Measurements from ENCODE around the gene CYP19A1. TPM values are rescaled to one million over a fixed set of nuclear protein-coding genes. Genes with fewer than 3 reads are reported as not detected.
"Not testable (repeated sequence)": the region's sequence is repeated elsewhere in the genome, so short reads cannot be mapped to it uniquely, and the experiment has no call there.

Gene CYP19A1
- total and polyA plus RNA-seq, 2 of the 8 experiments (the other 6 are each of a cell fraction or from before 2014, with no cell fraction given): not detected

- no peak for TF ChIP-seq ATF2 (IDR thresholded peaks at IDR 0.05; ENCODE audit: low read length)
- no peak for TF ChIP-seq YY1 (IDR thresholded peaks at IDR 0.05; ENCODE audit: low read depth, low read length)
- no peak for TF ChIP-seq BRCA1 (IDR thresholded peaks at IDR 0.05; ENCODE audit: low read depth, low read length)
- no peak for TF ChIP-seq CREB1 (IDR thresholded peaks at IDR 0.05)
- no peak for TF ChIP-seq HDAC2 (IDR thresholded peaks at IDR 0.05; ENCODE audit: borderline replicate concordance in 1 of 2, low read depth in 2 of 2, low read length in 2 of 2)
- no peak for TF ChIP-seq CHD2 (IDR thresholded peaks at IDR 0.05; ENCODE audit: low read length)
- no peak for TF ChIP-seq JUND (IDR thresholded peaks at IDR 0.05; ENCODE audit: low read length)
Observed at GRCh38 chr15:51189669-51190385, 148.6 kb downstream of the CYP19A1 start (continued).

GRCh38 chr15:51188791-51189190, 149.6 kb downstream of the CYP19A1 start:
- H3K27me3 ChIP-seq (replicated peaks in 1 of 4; ENCODE audit: control insufficient read depth in 3 of 4, extremely low read depth in 1 of 4, insufficient read depth in 3 of 4, low read length in 3 of 4); POLR2A ChIA-PET (ENCODE audit: partially characterized antibody): not testable (repeated sequence)

More at GRCh38 chr15:51188791-51189190, 149.6 kb downstream of the CYP19A1 start:
- not testable (repeated sequence) for H3K9ac ChIP-seq (replicated peaks in 1 of 4; ENCODE audit: extremely low read depth in 1 of 4, low read depth in 3 of 4, low read length in 3 of 4); DNase-seq (ENCODE audit: low read depth in 1 of 2, low spot score in 2 of 2); H3K23me2 ChIP-seq (ENCODE audit: low read depth, low read length); H4K91ac ChIP-seq (replicated peaks; ENCODE audit: insufficient read length, low read length); H3K56ac ChIP-seq (replicated peaks; ENCODE audit: insufficient read length, low read depth, low read length); FAIRE-seq; H3K27ac ChIP-seq (ENCODE audit: low read depth, low read length); H3K9me3 ChIP-seq (ENCODE audit: insufficient read depth in 2 of 2, low read depth in 1 of 2, low read length in 1 of 2); H4K5ac ChIP-seq (ENCODE audit: insufficient read length, low read depth, low read length); H4K8ac ChIP-seq (ENCODE audit: extremely low read depth, insufficient read depth, low read length); H3K4me1 ChIP-seq (replicated peaks in 1 of 4; ENCODE audit: control insufficient read depth in 3 of 4, insufficient read depth in 4 of 4, low read length in 3 of 4); H2BK12ac ChIP-seq (ENCODE audit: low read depth, low read length); H2BK20ac ChIP-seq (ENCODE audit: low read length); H2AK5ac ChIP-seq (ENCODE audit: low read depth, low read length); H2AFZ ChIP-seq (ENCODE audit: low read length); H3K36me3 ChIP-seq (ENCODE audit: control insufficient read depth in 2 of 4, insufficient read depth in 4 of 4, low read length in 3 of 4); H4K20me1 ChIP-seq (replicated peaks in 1 of 2; ENCODE audit: control insufficient read depth in 1 of 2, insufficient read depth in 2 of 2, low read length in 2 of 2); H3K4me3 ChIP-seq (ENCODE audit: extremely low read depth in 1 of 4, insufficient read depth in 2 of 4, low read depth in 3 of 4, low read length in 4 of 4); H3K4me2 ChIP-seq (ENCODE audit: insufficient read depth in 1 of 2, low read depth in 2 of 2, low read length in 2 of 2); H3K23ac ChIP-seq (ENCODE audit: insufficient read length); H3K79me1 ChIP-seq (ENCODE audit: low read depth, low read length); H3K14ac ChIP-seq (ENCODE audit: insufficient read length); H2BK5ac ChIP-seq (ENCODE audit: low read depth, low read length); H3K79me2 ChIP-seq (ENCODE audit: control insufficient read depth in 1 of 2, insufficient read depth in 2 of 2, low read length in 2 of 2); H2BK120ac ChIP-seq (replicated peaks; ENCODE audit: low read depth, low read length); H2BK15ac ChIP-seq (ENCODE audit: low read length); H3K18ac ChIP-seq (ENCODE audit: extremely low read depth, low read length); H3K4ac ChIP-seq (replicated peaks; ENCODE audit: insufficient read length, low read depth, low read length)
- 89% methylated on average over 6 of the region's 6 CpGs; no CpG with 5 or more reads in 1 of the 2 experiments for WGBS, 2 experiments (ENCODE audit: extremely low coverage in 1 of 2, insufficient coverage in 1 of 2, insufficient read length in 1 of 2, insufficient replicate concordance in 2 of 2, low coverage in 1 of 2, low lambda C conversion rate in 2 of 2, missing lambda C conversion rate in 1 of 2)
- CTCF ChIA-PET (ENCODE audit: partially characterized antibody): interaction anchor here (0.8 to 2.6 kb wide), 4 partner anchors 8 to 56 kb away, joined by 3 to 25 read pairs (median 4); no protein-coding TSS in a partner anchor
